Keratinocyte (primary cell): ENCODE data around the gene PRKAG1. TPM values are rescaled to one million over a fixed set of nuclear protein-coding genes. Genes with fewer than 3 reads are reported as not detected.

Source experiments
- DNase-seq: peaks from one replicate; pipeline ENCODE4 v3.0.0-alpha.2; 2011; ENCODE audit warnings: low read depth, missing footprints, low spot score
- FAIRE-seq: peaks from 2 replicates; lab custom pipeline; 2011; peaks lifted over from hg19 to GRCh38; lab: Jason Lieb, UNC
- H2AFZ ChIP-seq: 2 replicates; pipeline ENCODE4 v1.6.0; 2012; ENCODE audit warnings: low read length, control low read depth, inconsistent platforms; ENCODE audit not compliant: control insufficient read depth
- H3K27ac ChIP-seq: 2 replicates; pipeline ENCODE4 v1.5.1; 2011; ENCODE audit warnings: low read length; ENCODE audit not compliant: control insufficient read depth, insufficient read depth
- H3K27me3 ChIP-seq: 3 replicates; pipeline ENCODE4 v1.6.0; 2011; ENCODE audit warnings: low read length; ENCODE audit not compliant: control insufficient read depth, insufficient read depth; ENCODE audit errors: extremely low read depth
- H3K36me3 ChIP-seq, 2 experiments: 2 replicates in 1 of 2; 3 replicates in 1 of 2; pipeline ENCODE4 v1.5.1; 2011; ENCODE audit warnings: low read length in 2 of 2, mild to moderate bottlenecking in 1 of 2; ENCODE audit not compliant: control insufficient read depth in 2 of 2, insufficient read depth in 2 of 2; ENCODE audit errors: extremely low read depth in 1 of 2
- H3K4me1 ChIP-seq: 3 replicates; pipeline ENCODE4 v1.5.1; 2011; ENCODE audit warnings: low read length; ENCODE audit not compliant: control insufficient read depth, insufficient read depth; ENCODE audit errors: extremely low read depth
- H3K4me2 ChIP-seq: 3 replicates; pipeline ENCODE4 v1.6.0; 2011; ENCODE audit warnings: low read depth, low read length; ENCODE audit not compliant: control insufficient read depth, insufficient read depth; ENCODE audit errors: extremely low read depth
- H3K4me3 ChIP-seq, 3 experiments: fragments of 200-600 bp in 1 of 3; sonication (generic) in 1 of 3; 2 replicates in 2 of 3; 3 replicates in 1 of 3; pipeline ENCODE4 v1.5.1; 2011 to 2016; ENCODE audit warnings: low read length in 3 of 3, mild to moderate bottlenecking in 3 of 3, control low read depth in 2 of 3, inconsistent platforms in 1 of 3, low read depth in 1 of 3, mixed read lengths in 1 of 3, mixed run types in 1 of 3, moderate library complexity in 1 of 3; ENCODE audit not compliant: control insufficient read depth in 2 of 3, insufficient read depth in 2 of 3; ENCODE audit errors: extremely low read depth in 1 of 3
- H3K79me2 ChIP-seq: 2 replicates; pipeline ENCODE4 v1.6.0; 2012; ENCODE audit warnings: low read length; ENCODE audit not compliant: control insufficient read depth, insufficient read depth
- H3K9ac ChIP-seq: 3 replicates; pipeline ENCODE4 v1.6.0; 2011; ENCODE audit warnings: low read length; ENCODE audit not compliant: control insufficient read depth, insufficient read depth; ENCODE audit errors: extremely low read depth
- H3K9me1 ChIP-seq: 3 replicates; pipeline ENCODE4 v1.6.0; 2011; ENCODE audit warnings: low read length; ENCODE audit not compliant: control insufficient read depth, insufficient read depth; ENCODE audit errors: extremely low read depth
- H3K9me3 ChIP-seq: 2 replicates; pipeline ENCODE4 v1.5.1; 2012; ENCODE audit warnings: low read depth, low read length; ENCODE audit not compliant: control insufficient read depth
- H4K20me1 ChIP-seq: 3 replicates; pipeline ENCODE4 v1.6.0; 2011; ENCODE audit warnings: low read length; ENCODE audit not compliant: control insufficient read depth, insufficient read depth; ENCODE audit errors: extremely low read depth
- CTCF ChIP-seq, 3 experiments: IDR thresholded peaks in 1 of 3; conservative IDR thresholded peaks in 1 of 3; optimal IDR thresholded peaks in 1 of 3; 2 replicates in 2 of 3; 3 replicates in 1 of 3; pipeline versions ENCODE3 to v1.5.1; 2011; ENCODE audit warnings: low read length in 3 of 3, mild to moderate bottlenecking in 3 of 3, moderate library complexity in 2 of 3, control low read depth in 1 of 3, inconsistent platforms in 1 of 3; ENCODE audit not compliant: insufficient read depth in 2 of 3; ENCODE audit errors: extremely low read depth in 1 of 3
- EZH2 ChIP-seq: IDR thresholded peaks from one replicate; pipeline ENCODE4 v1.6.1; 2012; ENCODE audit warnings: inconsistent platforms, mild to moderate bottlenecking, low read length, moderate library complexity
- dilution Hi-C: fragments of 300-500 bp; cut with MboI; formaldehyde crosslinking; loops from one replicate; pipeline ENCODE4 v1.7.0; 2020; ENCODE audit warnings: low sequenced_read_pairs; ENCODE audit not compliant: extremely low pct_ligation_motif_present
- polyA plus RNA-seq, 5 experiments: library from polyadenylated mRNA; depleted of rRNA in 3 of 5; stranded (reverse) in 3 of 5; stranded (forward) in 1 of 5; unstranded in 1 of 5; fragments of >200 nt; gene quantifications; 1 replicate in 1 of 5; 2 replicates in 3 of 5; 3 replicates in 1 of 5; pipeline versions ENCODE4 v1.2.1 to v1.2.3, GENCODE V29; 2011 to 2012; ENCODE audit warnings: missing spikeins in 2 of 5, low read depth in 1 of 5, low replicate concordance in 1 of 5

PRKAG1 gene
- polyA plus RNA-seq, 1 donor (not counting 4 experiments of a cell fraction or from before 2014, with no cell fraction given), result 125 TPM

GRCh38 chr12:49054096-49054495, 35.5 kb upstream of the PRKAG1 start:
- H2AFZ ChIP-seq, result no peak overlapping the region
- no peak overlapping the region for H3K4me2 ChIP-seq
- H3K9me1 ChIP-seq, result peaks cover 3% of the 10 kb centered on the region
- peaks cover 49 to 63% of the 10 kb centered on the region in 2 experiments for H3K36me3 ChIP-seq
- no peak for DNase-seq
- H3K4me1 ChIP-seq, result peaks cover 33% of the 10 kb centered on the region
- H4K20me1 ChIP-seq, result peaks cover 37% of the 10 kb centered on the region
- dilution Hi-C loops, result no loop called here
- no peaks in the 10 kb centered on the region for H3K9me3 ChIP-seq
- no peaks in the 10 kb centered on the region for H3K27me3 ChIP-seq
- no peak overlapping the region for H3K4me3 ChIP-seq
- peaks cover 76% of the 10 kb centered on the region for H3K79me2 ChIP-seq
- H3K9ac ChIP-seq, result no peak overlapping the region
- TF ChIP-seq EZH2 (no peak), CTCF (optimal IDR thresholded peaks at IDR 0.05 in 1 of 3, IDR thresholded peaks at IDR 0.05 in 1 of 3, conservative IDR thresholded peaks at IDR 0.05 in 1 of 3; ENCODE audit: extremely low read depth in 1 of 3, insufficient read depth in 2 of 3, low read length in 3 of 3) (no peak)
- FAIRE-seq, result no peak
- no peak overlapping the region for H3K27ac ChIP-seq

- Histone ChIP-seq H3K27ac (no peak overlapping the region), H4K20me1 (peaks cover 39% of the 10 kb centered on the region)
Observed at GRCh38 chr12:49052451-49053208, 34.1 kb upstream of the PRKAG1 start.

More at GRCh38 chr12:49052451-49053208, 34.1 kb upstream of the PRKAG1 start:
- peaks cover 66% of the 10 kb centered on the region for H3K79me2 ChIP-seq
- no peaks in the 10 kb centered on the region for H3K27me3 ChIP-seq
- dilution Hi-C loops, result no loop called here
- H2AFZ ChIP-seq, result no peak overlapping the region
- H3K9me1 ChIP-seq, result peaks cover 6% of the 10 kb centered on the region
- no peaks in the 10 kb centered on the region for H3K9me3 ChIP-seq
- TF ChIP-seq CTCF (optimal IDR thresholded peaks at IDR 0.05 in 1 of 3, IDR thresholded peaks at IDR 0.05 in 1 of 3, conservative IDR thresholded peaks at IDR 0.05 in 1 of 3; ENCODE audit: extremely low read depth in 1 of 3, insufficient read depth in 2 of 3, low read length in 3 of 3) (no peak), EZH2 (no peak)
- no peak overlapping the region for H3K9ac ChIP-seq
- no peak overlapping the region for H3K4me3 ChIP-seq
- H3K4me1 ChIP-seq, result peaks cover 23% of the 10 kb centered on the region
- no peak overlapping the region for H3K4me2 ChIP-seq
- DNase-seq, result no peak
- peaks cover 60 to 77% of the 10 kb centered on the region in 2 experiments for H3K36me3 ChIP-seq
- FAIRE-seq, result no peak
